ENCODE results near the gene SAMD11. TPM values are rescaled to one million over a fixed set of nuclear protein-coding genes. Genes with fewer than 3 reads are reported as not detected.
A peak's percentile ranks its signal among the peaks of the same experiment; 100 is the strongest.

SAMD11 gene
- total RNA-seq, 1 donor from 2014 or later: 46.2 TPM

- TF ChIP-seq CTCF (IDR thresholded peaks at IDR 0.05; ENCODE audit: partially characterized antibody, unreplicated experiment): no peak
- H3K36me3 Mint-ChIP-seq (ENCODE audit: unreplicated experiment): peaks cover 7% of the 10 kb centered on the region
- DNase-seq: peak; percentile 23
- H3K4me1 Mint-ChIP-seq (ENCODE audit: low read depth, unreplicated experiment): peaks cover 19% of the 10 kb centered on the region
- H3K27me3 Mint-ChIP-seq (ENCODE audit: unreplicated experiment): peaks cover 21% of the 10 kb centered on the region
- H3K9me3 Mint-ChIP-seq (ENCODE audit: unreplicated experiment): peaks cover 18% of the 10 kb centered on the region
- no peak overlapping the region for H3K4me3 Mint-ChIP-seq (ENCODE audit: unreplicated experiment)
- no peak overlapping the region for H3K27ac Mint-ChIP-seq (ENCODE audit: unreplicated experiment)
Observed at GRCh38 chr1:917076-917459, 6.7 kb upstream of the SAMD11 start.

GRCh38 chr1:917466-918091 is 6.1 kb upstream of the SAMD11 start:
- Mint-ChIP-seq H3K4me3 (ENCODE audit: unreplicated experiment) (no peak overlapping the region), H3K27me3 (ENCODE audit: unreplicated experiment) (peaks cover 20% of the 10 kb centered on the region), H3K4me1 (ENCODE audit: low read depth, unreplicated experiment) (peaks cover 14% of the 10 kb centered on the region), H3K27ac (ENCODE audit: unreplicated experiment) (no peak overlapping the region), H3K36me3 (ENCODE audit: unreplicated experiment) (peaks cover 7% of the 10 kb centered on the region), H3K9me3 (ENCODE audit: unreplicated experiment) (peaks cover 17% of the 10 kb centered on the region)
- TF ChIP-seq CTCF (IDR thresholded peaks at IDR 0.05; ENCODE audit: partially characterized antibody, unreplicated experiment): no peak
- DNase-seq: peak; percentile 13

DNA sequence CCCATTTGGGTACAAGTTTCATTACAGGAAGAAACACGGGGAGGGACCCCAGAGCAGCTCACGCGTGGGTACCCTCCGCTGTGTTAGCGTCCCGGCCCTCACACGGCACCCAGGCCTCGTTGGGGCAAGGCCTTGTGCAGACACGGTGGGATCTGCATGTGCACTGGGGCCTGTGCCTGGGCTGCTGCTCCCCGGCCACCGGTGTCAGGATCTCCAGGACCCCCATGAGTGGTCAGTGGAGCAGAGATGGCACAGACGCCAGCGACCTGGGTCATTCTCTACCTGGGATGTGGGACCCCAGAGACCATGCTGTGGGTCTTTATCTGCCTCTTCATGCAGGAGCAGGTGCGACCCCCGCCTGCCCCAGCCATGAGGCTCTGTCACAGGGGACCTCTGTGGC is 5.4 kb upstream of the SAMD11 start:
- no peak for TF ChIP-seq CTCF (IDR thresholded peaks at IDR 0.05; ENCODE audit: partially characterized antibody, unreplicated experiment)
- Mint-ChIP-seq H3K27me3 (ENCODE audit: unreplicated experiment) (peaks cover 25% of the 10 kb centered on the region), H3K4me1 (ENCODE audit: low read depth, unreplicated experiment) (peaks cover 14% of the 10 kb centered on the region), H3K9me3 (ENCODE audit: unreplicated experiment) (peaks cover 17% of the 10 kb centered on the region), H3K27ac (ENCODE audit: unreplicated experiment) (no peak overlapping the region), H3K4me3 (ENCODE audit: unreplicated experiment) (no peak overlapping the region), H3K36me3 (ENCODE audit: unreplicated experiment) (peaks cover 7% of the 10 kb centered on the region)
- peak; percentile 11 for DNase-seq

- Mint-ChIP-seq H3K27me3 (ENCODE audit: unreplicated experiment) (peaks cover 25% of the 10 kb centered on the region), H3K4me3 (ENCODE audit: unreplicated experiment) (no peak overlapping the region), H3K9me3 (ENCODE audit: unreplicated experiment) (peaks cover 17% of the 10 kb centered on the region), H3K27ac (ENCODE audit: unreplicated experiment) (no peak overlapping the region), H3K4me1 (ENCODE audit: low read depth, unreplicated experiment) (peaks cover 14% of the 10 kb centered on the region), H3K36me3 (ENCODE audit: unreplicated experiment) (peaks cover 7% of the 10 kb centered on the region)
- no peak for TF ChIP-seq CTCF (IDR thresholded peaks at IDR 0.05; ENCODE audit: partially characterized antibody, unreplicated experiment)
- peak; percentile 12 for DNase-seq
Observed at GRCh38 chr1:918843-919242, 4.9 kb upstream of the SAMD11 start.

- H3K36me3 Mint-ChIP-seq (ENCODE audit: unreplicated experiment): peaks cover 7% of the 10 kb centered on the region
- no peak overlapping the region for H3K27ac Mint-ChIP-seq (ENCODE audit: unreplicated experiment)
- H3K9me3 Mint-ChIP-seq (ENCODE audit: unreplicated experiment): peaks cover 17% of the 10 kb centered on the region
- no peak overlapping the region for H3K4me3 Mint-ChIP-seq (ENCODE audit: unreplicated experiment)
- peak; percentile 56 for DNase-seq
- peaks cover 14% of the 10 kb centered on the region for H3K4me1 Mint-ChIP-seq (ENCODE audit: low read depth, unreplicated experiment)
- TF ChIP-seq CTCF (IDR thresholded peaks at IDR 0.05; ENCODE audit: partially characterized antibody, unreplicated experiment): peak; percentile 18
- H3K27me3 Mint-ChIP-seq (ENCODE audit: unreplicated experiment): peaks cover 25% of the 10 kb centered on the region
Observed at GRCh38 chr1:919271-919872, 4.4 kb upstream of the SAMD11 start.
